Tibial artery (tissue), 4 donors: Measurements from ENCODE around the gene MSI2.
A peak's percentile ranks its signal among the peaks of the same experiment; 100 is the strongest.

Source experiments
- DNase-seq, 2 donors: peaks; one replicate each; pipeline ENCODE4 v3.0.0-alpha.2; 2019
- H3K27ac ChIP-seq, 2 donors: fragments of 200-600 bp; sonication (generic) in 1 of 2; 1 replicate in 1 of 2; 2 replicates in 1 of 2; pipeline ENCODE4 v1.5.1; 2018 to 2019; ENCODE audit warnings: mild to moderate bottlenecking in 1 of 2
- H3K27me3 ChIP-seq, 2 donors: fragments of 200-600 bp; sonication (generic) in 1 of 2; one replicate each; pipeline versions ENCODE4 v1.5.1 to v1.6.0; 2016 to 2019
- H3K36me3 ChIP-seq, 3 donors: fragments of 200-600 bp; sonication (generic) in 2 of 3; one replicate each; pipeline ENCODE4 v1.5.1; 2016 to 2019; ENCODE audit warnings: mild to moderate bottlenecking in 2 of 3
- H3K4me1 ChIP-seq, 4 donors: fragments of 200-600 bp; sonication (generic) in 2 of 4; 1 replicate in 3 of 4; 2 replicates in 1 of 4; pipeline ENCODE4 v1.5.1; 2016 to 2019
- H3K4me3 ChIP-seq, 2 donors: fragments of 200-600 bp; sonication (generic) in 1 of 2; 1 replicate in 1 of 2; 2 replicates in 1 of 2; pipeline ENCODE4 v1.5.1; 2018 to 2019; ENCODE audit warnings: mild to moderate bottlenecking in 2 of 2
- H3K9me3 ChIP-seq, 3 donors: fragments of 200-600 bp; sonication (generic) in 1 of 3; one replicate each; pipeline ENCODE4 v1.5.1; 2016 to 2019
- CTCF ChIP-seq, 2 experiments: fragments of 200-600 bp in 1 of 2; fragments of 450-650 bp in 1 of 2; IDR thresholded peaks; one replicate each; pipeline ENCODE4 v1.5.1; 2017 to 2019; ENCODE audit warnings: antibody characterized with exemption in 2 of 2, mild to moderate bottlenecking in 1 of 2, moderate library complexity in 1 of 2
- intact Hi-C: fragments of 100-400 bp; cut with DNase I; formaldehyde crosslinking; loops from one replicate; pipeline ENCODE4 v1.15.0; 2023; ENCODE audit warnings: low total_unique reads

MSI2 gene

GRCh38 chr17:57626520-57627210 is 370.3 kb downstream of the MSI2 start:
- TF ChIP-seq CTCF (IDR thresholded peaks at IDR 0.05), result no peak
- DNase-seq, result peak in 1 of 2 donors; percentile 46
- H3K9me3 ChIP-seq, result no peaks in the 10 kb centered on the region
- intact Hi-C loops, result no loop called here
- H3K27me3 ChIP-seq, result no peaks in the 10 kb centered on the region
- peaks cover 0 to 30% (median 0%) of the 10 kb centered on the region in 3 donors for H3K36me3 ChIP-seq
- no peak overlapping the region for H3K27ac ChIP-seq
- H3K4me3 ChIP-seq, result no peak overlapping the region
- H3K4me1 ChIP-seq, result no peaks in the 10 kb centered on the region

GRCh38 chr17:57627591-57627990 is 371.3 kb downstream of the MSI2 start:
- peak in 1 of 2 donors; percentile 55 for DNase-seq
- intact Hi-C loops, result no loop called here
- Histone ChIP-seq H3K4me3 (no peak overlapping the region), H3K27me3 (no peaks in the 10 kb centered on the region), H3K9me3 (no peaks in the 10 kb centered on the region), H3K27ac (no peak overlapping the region), H3K36me3 (peaks cover 0 to 37% (median 5%) of the 10 kb centered on the region in 3 donors), H3K4me1 (no peaks in the 10 kb centered on the region)
- no peak for TF ChIP-seq CTCF (IDR thresholded peaks at IDR 0.05)

- H3K36me3 ChIP-seq, result peaks cover 0 to 37% (median 5%) of the 10 kb centered on the region in 3 donors
- no peaks in the 10 kb centered on the region for H3K27me3 ChIP-seq
- H3K9me3 ChIP-seq, result no peaks in the 10 kb centered on the region
- H3K4me3 ChIP-seq, result no peak overlapping the region
- DNase-seq, result peak in 1 of 2 donors; percentile 21
- no peak for TF ChIP-seq CTCF (IDR thresholded peaks at IDR 0.05)
- intact Hi-C loops, result no loop called here
- no peaks in the 10 kb centered on the region for H3K4me1 ChIP-seq
- H3K27ac ChIP-seq, result no peak overlapping the region
Measured at GRCh38 chr17:57628421-57628820, 372.1 kb downstream of the MSI2 start.

- intact Hi-C loops, result no loop called here
- no peak for TF ChIP-seq CTCF (IDR thresholded peaks at IDR 0.05)
- peak in 1 of 2 donors; percentile 45 for DNase-seq
- H3K9me3 ChIP-seq, result no peaks in the 10 kb centered on the region
- no peaks in the 10 kb centered on the region for H3K27me3 ChIP-seq
- H3K36me3 ChIP-seq, result peaks cover 0 to 37% (median 5%) of the 10 kb centered on the region in 3 donors
- no peaks in the 10 kb centered on the region for H3K4me1 ChIP-seq
- no peak overlapping the region for H3K27ac ChIP-seq
- H3K4me3 ChIP-seq, result no peak overlapping the region
Measured at GRCh38 chr17:57629470-57629869, 373.1 kb downstream of the MSI2 start.

GRCh38 chr17:57629886-57630285 is 373.6 kb downstream of the MSI2 start:
- TF ChIP-seq CTCF (IDR thresholded peaks at IDR 0.05), result no peak
- intact Hi-C loops, result no loop called here
- no peaks in the 10 kb centered on the region for H3K9me3 ChIP-seq
- H3K27ac ChIP-seq, result no peak overlapping the region
- no peaks in the 10 kb centered on the region for H3K4me1 ChIP-seq
- H3K4me3 ChIP-seq, result no peak overlapping the region
- H3K36me3 ChIP-seq, result peaks cover 0 to 37% (median 5%) of the 10 kb centered on the region in 3 donors
- H3K27me3 ChIP-seq, result no peaks in the 10 kb centered on the region
- DNase-seq, result peak in 1 of 2 donors; percentile 39
